ENCODE measurements around the gene PCDHGA6. TPM values are rescaled to one million over a fixed set of nuclear protein-coding genes. Genes with fewer than 3 reads are reported as not detected.
"Not testable (repeated sequence)": the region's sequence is repeated elsewhere in the genome, so short reads cannot be mapped to it uniquely, and the experiment has no call there.

Gene PCDHGA6
- total RNA-seq (2014; rRNA removed; shearing (Covaris generic); ENCODE audit: low replicate concordance): 0.20 and 2.3 TPM in 2 replicates

- peaks cover 46% of the 10 kb centered on the region for H3K9me3 ChIP-seq
Observed at GRCh38 chr5:141373673-141374317, at the start of gene PCDHGA6. Gene PCDHGA6 (plus strand): TSS chr5:141373891. CDS start chr5:141374084, 193 bp downstream.

DNA sequence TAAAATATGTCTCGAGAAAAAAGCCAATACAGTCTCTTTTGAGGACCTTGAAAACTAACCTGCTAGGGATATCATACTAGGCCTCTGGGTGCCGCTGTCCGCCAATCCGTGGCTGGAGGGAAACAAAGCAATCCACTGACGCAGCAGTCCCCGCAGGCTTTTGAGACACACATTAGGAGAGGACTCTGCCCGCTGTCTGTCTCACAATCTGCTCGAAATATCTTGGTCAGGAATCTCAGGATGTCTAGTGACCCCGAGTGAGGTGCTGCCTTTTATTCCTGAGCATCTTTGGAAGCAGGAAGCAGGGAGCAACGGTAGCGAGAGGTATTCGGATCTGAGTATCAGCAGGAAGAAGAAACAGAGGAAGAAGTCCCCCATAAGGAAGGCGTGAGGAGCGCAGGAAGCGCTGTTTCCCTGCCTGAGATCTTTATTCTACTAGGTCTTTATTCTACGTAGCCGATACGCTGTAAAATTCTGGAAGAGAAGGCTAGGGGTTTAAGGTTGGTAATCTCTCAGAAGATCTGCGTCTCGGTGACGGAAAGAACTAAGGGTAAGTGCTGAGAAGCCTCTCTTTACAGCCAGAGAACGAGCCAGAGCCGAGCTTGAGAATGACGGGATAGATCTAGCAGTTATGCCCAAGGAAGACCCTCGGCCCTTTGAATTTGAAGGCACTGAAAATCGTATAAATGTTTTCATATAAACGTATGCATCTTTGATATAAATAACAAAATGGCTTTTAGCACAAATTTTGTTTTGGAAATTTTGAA, 47.4 kb upstream of the PCDHGA6 start:
- no peak overlapping the region for H3K4me3 ChIP-seq
- DNase-seq: no peak
- peaks cover 7% of the 10 kb centered on the region for H3K9me3 ChIP-seq

More at GRCh38 chr5:141373673-141374317, at the start of gene PCDHGA6:
- no peak within 1 kb of the TSS for H3K4me3 ChIP-seq
- H3K27me3 ChIP-seq: no peaks in the 10 kb centered on the region
- no peaks in the 10 kb centered on the region; the same call in 1 of the 2 replicates for H3K36me3 ChIP-seq
- no peak for DNase-seq

DNA sequence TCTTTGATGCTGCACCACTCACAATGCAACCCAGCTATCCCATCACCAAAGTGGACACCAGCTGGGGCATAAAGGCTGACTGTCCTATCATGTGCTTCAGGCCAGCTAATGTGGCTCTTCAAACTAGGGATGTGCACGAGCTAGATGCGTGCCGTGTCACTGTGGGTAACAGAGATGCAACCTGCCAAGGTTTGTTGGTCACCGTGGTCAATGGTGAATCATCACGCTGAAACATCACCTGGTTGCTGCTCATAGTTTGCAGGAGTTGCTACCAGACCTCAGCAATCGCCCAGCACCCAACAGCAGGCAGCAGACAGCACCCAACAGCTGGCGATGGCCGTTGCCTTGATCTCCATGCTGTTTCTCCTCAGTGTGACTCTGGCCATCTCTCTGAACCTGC, 45.5 kb upstream of the PCDHGA6 start:
- Histone ChIP-seq H3K4me3 (no peak overlapping the region), H3K36me3 (no peaks in the 10 kb centered on the region), H3K27me3 (no peaks in the 10 kb centered on the region), H3K9me3 (peaks cover 2% of the 10 kb centered on the region; the same call in 1 of the 2 replicates)
- DNase-seq: no peak

More for the DNA sequence above, 47.4 kb upstream of the PCDHGA6 start:
- no peaks in the 10 kb centered on the region for H3K27me3 ChIP-seq
- H3K36me3 ChIP-seq: no peaks in the 10 kb centered on the region

- peak; percentile 62 for DNase-seq
- Histone ChIP-seq H3K4me3 (peak within 1 kb of the TSS; percentile 37), H3K27me3 (no peaks in the 10 kb centered on the region), H3K36me3 (no peaks in the 10 kb centered on the region), H3K9me3 (peaks cover 2% of the 10 kb centered on the region; the same call in 1 of the 2 replicates)
Observed at GRCh38 chr5:141330299-141331080, 43.2 kb upstream of the PCDHGA6 start, which contains the start of gene PCDHGA1. Gene PCDHGA1 (plus strand): TSS chr5:141330514.

GRCh38 chr5:141332571-141332970, 41.1 kb upstream of the PCDHGA6 start:
- H3K36me3 ChIP-seq, H3K4me3 ChIP-seq, H3K9me3 ChIP-seq, H3K27me3 ChIP-seq, DNase-seq: not testable (repeated sequence)

GRCh38 chr5:141338538-141339306, 35.0 kb upstream of the PCDHGA6 start, which contains the start of gene PCDHGA2:
Gene PCDHGA2 (plus strand): TSS chr5:141338760.
- DNase-seq: no peak
- no peaks in the 10 kb centered on the region for H3K36me3 ChIP-seq
- H3K4me3 ChIP-seq: no peak within 1 kb of the TSS
- no peaks in the 10 kb centered on the region for H3K27me3 ChIP-seq
- H3K9me3 ChIP-seq: no peaks in the 10 kb centered on the region; the same call in none of the 2 replicates

DNA sequence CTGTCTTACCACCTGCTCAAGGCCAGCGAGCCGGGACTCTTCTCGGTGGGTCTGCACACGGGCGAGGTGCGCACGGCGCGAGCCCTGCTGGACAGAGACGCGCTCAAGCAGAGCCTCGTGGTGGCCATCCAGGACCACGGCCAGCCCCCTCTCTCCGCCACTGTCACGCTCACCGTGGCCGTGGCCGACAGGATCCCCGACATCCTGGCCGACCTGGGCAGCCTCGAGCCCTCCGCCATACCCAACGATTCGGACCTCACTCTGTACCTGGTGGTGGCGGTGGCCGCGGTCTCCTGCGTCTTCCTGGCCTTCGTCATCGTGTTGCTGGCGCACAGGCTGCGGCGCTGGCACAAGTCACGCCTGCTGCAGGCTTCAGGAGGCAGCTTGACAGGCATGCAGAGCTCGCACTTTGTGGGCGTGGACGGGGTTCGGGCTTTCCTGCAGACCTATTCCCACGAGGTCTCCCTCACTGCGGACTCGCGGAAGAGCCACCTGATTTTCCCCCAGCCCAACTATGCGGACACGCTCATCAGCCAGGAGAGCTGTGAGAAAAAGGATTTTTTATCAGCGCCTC, 32.8 kb upstream of the PCDHGA6 start:
- H3K36me3 ChIP-seq, H3K4me3 ChIP-seq, H3K27me3 ChIP-seq, DNase-seq, H3K9me3 ChIP-seq: not testable (repeated sequence)

GRCh38 chr5:141342773-141343172, 30.9 kb upstream of the PCDHGA6 start:
- Histone ChIP-seq H3K9me3 (peaks cover 2% of the 10 kb centered on the region), H3K36me3 (no peaks in the 10 kb centered on the region), H3K4me3 (no peak overlapping the region), H3K27me3 (no peaks in the 10 kb centered on the region)
- DNase-seq: no peak

DNA sequence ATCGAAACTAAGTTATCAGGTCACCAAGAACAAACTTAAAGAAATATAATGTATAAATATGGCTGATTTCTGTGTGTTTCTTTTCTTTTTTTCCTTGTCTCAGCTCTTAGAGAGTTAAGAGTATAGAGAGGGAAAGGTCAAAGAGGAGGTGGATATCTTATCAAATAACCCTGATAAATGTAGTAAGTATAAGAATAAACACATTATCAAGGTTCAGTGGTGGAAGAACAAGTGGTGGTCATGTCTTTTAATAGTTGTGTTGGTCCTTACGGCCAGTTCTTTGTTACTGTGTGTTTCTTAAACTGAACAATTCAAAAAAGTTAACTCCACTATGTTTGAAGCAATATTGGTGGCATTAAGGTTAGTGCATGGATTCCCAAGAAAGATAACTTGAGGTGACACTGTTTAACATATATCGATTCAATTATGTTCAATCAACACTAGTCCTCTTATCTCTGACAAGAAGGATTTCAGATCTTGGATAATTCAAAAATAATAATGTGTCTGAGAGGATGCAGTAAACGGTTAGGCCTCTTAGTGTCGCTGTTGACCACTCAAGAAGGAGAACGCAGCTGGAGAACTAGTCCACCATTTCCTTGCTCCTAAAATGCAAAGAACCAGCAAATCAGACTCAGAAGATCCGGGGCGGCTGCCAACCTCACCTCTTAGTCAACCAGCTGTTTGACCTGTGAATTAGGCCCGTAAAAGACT, 30.3 kb upstream of the PCDHGA6 start, which contains the start of gene PCDHGA3:
Gene PCDHGA3 (plus strand): TSS at position 588 of the 711 bp plus-strand sequence. CDS start 205 bp downstream, outside the sequence.
- H3K36me3 ChIP-seq: no peaks in the 10 kb centered on the region
- peaks cover 2% of the 10 kb centered on the region for H3K9me3 ChIP-seq
- DNase-seq: no peak
- no peaks in the 10 kb centered on the region; the same call in 1 of the 2 replicates for H3K27me3 ChIP-seq
- H3K4me3 ChIP-seq: no peak within 1 kb of the TSS

DNA sequence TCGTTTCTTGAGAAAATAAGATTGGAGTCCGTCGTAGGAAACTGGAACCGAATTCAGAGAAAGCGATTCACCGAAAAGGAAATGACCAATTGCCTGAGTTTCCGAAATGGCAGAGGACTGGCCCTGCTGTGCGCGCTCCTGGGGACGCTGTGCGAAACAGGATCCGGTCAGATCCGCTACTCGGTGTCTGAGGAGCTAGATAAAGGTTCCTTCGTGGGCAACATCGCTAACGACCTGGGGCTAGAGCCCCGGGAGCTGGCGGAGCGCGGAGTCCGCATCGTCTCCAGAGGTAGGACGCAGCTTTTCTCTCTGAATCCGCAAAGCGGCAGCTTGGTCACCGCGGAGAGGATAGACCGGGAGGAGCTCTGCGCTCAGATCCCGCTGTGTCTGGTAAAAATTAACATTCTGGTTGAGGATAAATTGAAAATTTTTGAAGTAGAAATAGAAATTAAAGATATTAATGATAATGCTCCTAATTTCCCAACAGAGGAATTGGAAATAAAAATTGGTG, 29.7 kb upstream of the PCDHGA6 start:
- Histone ChIP-seq H3K27me3 (no peaks in the 10 kb centered on the region; the same call in 1 of the 2 replicates), H3K36me3 (no peaks in the 10 kb centered on the region), H3K4me3 (no peak overlapping the region), H3K9me3 (peaks cover 2% of the 10 kb centered on the region)
- no peak for DNase-seq

DNA sequence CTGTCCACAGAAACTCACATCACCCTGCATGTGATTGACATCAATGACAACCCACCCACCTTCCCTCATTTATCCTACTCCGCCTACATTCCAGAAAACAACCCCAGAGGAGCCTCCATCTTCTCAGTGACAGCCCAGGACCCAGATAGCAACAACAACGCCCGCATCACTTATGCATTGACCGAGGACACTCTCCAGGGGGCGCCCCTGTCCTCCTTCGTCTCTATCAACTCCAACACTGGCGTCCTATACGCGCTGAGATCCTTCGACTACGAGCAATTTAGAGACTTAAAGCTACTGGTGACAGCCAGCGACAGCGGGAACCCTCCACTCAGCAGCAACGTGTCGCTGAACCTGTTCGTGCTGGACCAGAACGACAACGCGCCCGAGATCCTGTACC, 28.4 kb upstream of the PCDHGA6 start:
- no peaks in the 10 kb centered on the region for H3K36me3 ChIP-seq
- no peaks in the 10 kb centered on the region; the same call in 1 of the 2 replicates for H3K27me3 ChIP-seq
- peaks cover 2% of the 10 kb centered on the region for H3K9me3 ChIP-seq
- H3K4me3 ChIP-seq: no peak overlapping the region
- no peak for DNase-seq

- not testable (repeated sequence) for H3K27me3 ChIP-seq, H3K4me3 ChIP-seq
Observed at GRCh38 chr5:141346017-141346416, 27.7 kb upstream of the PCDHGA6 start.

GRCh38 chr5:141349917-141350619, 23.6 kb upstream of the PCDHGA6 start, which contains the start of gene PCDHGB1:
Gene PCDHGB1 (plus strand): TSS chr5:141350099. CDS start chr5:141350261, 162 bp downstream.
- Histone ChIP-seq H3K9me3 (peaks cover 4% of the 10 kb centered on the region; the same call in 1 of the 2 replicates), H3K36me3 (no peaks in the 10 kb centered on the region), H3K4me3 (peak within 1 kb of the TSS; percentile 50), H3K27me3 (no peaks in the 10 kb centered on the region; the same call in 1 of the 2 replicates)
- DNase-seq: peak; percentile 78

More at GRCh38 chr5:141346017-141346416, 27.7 kb upstream of the PCDHGA6 start:
- DNase-seq, H3K9me3 ChIP-seq, H3K36me3 ChIP-seq: not testable (repeated sequence)

- H3K4me3 ChIP-seq: no peak overlapping the region
- H3K27me3 ChIP-seq: no peaks in the 10 kb centered on the region; the same call in 1 of the 2 replicates
- H3K36me3 ChIP-seq: no peaks in the 10 kb centered on the region
- peaks cover 5% of the 10 kb centered on the region; the same call in 1 of the 2 replicates for H3K9me3 ChIP-seq
- no peak for DNase-seq
Observed at GRCh38 chr5:141351591-141351990, 22.1 kb upstream of the PCDHGA6 start.

All from MG63 (cell line).